ENCODE results near the gene DUSP9.

DUSP9 gene

DNA sequence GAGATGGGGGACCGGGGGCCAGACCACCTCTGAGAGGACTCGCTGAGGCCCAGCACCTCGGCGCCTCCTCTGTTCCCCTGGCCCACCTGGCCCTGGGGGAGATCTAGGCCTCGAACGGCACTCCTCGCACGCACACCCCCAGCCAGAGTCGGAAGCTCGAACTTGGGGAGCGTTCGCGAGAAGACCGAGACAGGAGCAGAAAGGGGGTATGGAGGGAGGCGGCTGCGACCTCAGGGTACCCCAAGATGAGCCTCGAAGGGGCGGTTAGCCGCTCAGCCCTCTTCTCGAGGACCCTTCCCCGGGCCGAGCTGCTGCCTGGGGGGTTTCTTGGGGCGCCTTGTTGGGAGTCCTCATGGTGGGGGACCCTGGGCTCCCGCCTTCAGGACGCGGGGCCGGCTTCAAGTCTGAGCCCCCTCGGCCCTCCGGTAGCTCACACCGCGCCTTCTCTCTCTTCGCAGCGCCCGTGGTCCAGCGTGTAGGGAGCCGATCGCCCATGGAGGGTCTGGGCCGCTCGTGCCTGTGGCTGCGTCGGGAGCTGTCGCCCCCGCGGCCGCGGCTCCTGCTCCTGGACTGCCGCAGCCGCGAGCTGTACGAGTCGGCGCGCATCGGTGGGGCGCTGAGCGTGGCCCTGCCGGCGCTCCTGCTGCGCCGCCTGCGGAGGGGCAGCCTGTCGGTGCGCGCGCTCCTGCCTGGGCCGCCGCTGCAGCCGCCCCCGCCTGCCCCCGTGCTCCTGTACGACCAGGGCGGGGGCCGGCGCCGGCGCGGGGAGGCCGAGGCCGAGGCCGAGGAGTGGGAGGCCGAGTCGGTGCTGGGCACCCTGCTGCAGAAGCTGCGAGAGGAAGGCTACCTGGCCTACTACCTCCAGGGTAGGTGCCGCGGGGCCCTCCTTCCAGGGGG lies 706 bp downstream of the DUSP9 start:
- DNase-seq (ENCODE audit: low read depth in 2 of 2), result no peak

DNA sequence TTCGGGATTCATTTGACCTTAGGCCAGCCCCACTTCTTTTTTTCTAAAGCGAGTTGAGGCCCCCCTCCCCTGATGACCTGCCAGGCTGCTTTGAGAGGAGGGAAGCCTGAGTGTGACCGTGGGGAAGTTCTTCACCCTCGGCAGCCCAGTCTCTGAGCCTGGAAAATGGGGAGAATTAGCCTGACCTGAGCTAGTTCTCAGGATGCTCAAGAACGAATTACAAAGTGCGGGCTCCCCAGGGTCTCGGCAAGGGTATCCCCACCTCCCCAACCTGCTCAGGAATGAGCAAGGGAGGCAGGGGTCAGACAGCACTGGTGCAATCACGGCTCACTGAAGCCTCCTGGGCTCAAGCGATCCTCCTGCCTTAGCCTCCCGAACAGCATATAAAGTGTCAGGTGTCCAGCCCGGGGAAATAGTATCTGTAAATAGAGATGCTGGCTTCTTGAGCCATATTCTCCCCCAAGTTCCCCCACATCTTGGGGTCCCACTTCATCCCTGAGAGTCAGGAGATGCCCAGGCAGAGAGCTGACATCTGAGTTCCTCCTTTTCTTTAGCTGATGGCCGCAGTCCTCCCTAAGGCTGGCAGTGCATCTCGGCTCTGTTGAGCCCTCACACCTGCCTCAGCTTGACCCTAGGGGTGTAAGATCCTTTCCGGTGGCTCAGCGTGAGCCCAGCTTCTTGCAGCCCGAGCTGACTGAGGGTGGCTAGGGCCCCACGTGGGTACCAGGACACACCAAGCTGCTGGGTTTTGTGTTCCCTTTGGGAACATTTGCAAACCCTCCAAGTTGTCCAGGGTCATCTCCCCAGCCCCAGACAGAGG lies 1.6 kb downstream of the DUSP9 start:
- DNase-seq (ENCODE audit: low read depth in 2 of 2), result no peak

DNA sequence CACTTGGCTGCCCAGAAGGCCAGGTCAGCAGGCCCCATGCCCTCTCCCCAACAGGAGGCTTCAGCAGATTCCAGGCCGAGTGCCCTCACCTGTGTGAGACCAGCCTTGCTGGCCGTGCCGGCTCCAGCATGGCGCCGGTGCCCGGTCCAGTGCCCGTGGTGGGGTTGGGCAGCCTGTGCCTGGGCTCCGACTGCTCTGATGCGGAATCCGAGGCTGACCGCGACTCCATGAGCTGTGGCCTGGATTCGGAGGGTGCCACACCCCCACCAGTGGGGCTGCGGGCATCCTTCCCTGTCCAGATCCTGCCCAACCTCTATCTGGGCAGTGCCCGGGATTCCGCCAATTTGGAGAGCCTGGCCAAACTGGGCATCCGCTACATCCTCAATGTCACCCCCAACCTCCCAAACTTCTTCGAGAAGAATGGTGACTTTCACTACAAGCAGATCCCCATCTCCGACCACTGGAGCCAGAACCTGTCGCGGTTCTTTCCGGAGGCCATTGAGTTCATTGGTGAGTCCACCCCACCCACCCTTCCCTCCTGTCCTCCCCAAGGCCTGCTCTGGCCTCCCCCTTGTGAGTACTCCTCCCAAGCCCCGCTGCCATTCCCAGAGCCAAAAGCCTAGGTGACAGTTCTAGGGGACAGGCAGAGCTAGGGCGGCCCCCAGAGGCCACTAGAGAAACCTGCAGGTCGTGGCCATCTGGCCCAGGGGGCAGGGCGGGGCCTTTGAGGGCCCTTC lies 2.3 kb downstream of the DUSP9 start:
- no peak for DNase-seq (ENCODE audit: low read depth in 2 of 2)

DNA sequence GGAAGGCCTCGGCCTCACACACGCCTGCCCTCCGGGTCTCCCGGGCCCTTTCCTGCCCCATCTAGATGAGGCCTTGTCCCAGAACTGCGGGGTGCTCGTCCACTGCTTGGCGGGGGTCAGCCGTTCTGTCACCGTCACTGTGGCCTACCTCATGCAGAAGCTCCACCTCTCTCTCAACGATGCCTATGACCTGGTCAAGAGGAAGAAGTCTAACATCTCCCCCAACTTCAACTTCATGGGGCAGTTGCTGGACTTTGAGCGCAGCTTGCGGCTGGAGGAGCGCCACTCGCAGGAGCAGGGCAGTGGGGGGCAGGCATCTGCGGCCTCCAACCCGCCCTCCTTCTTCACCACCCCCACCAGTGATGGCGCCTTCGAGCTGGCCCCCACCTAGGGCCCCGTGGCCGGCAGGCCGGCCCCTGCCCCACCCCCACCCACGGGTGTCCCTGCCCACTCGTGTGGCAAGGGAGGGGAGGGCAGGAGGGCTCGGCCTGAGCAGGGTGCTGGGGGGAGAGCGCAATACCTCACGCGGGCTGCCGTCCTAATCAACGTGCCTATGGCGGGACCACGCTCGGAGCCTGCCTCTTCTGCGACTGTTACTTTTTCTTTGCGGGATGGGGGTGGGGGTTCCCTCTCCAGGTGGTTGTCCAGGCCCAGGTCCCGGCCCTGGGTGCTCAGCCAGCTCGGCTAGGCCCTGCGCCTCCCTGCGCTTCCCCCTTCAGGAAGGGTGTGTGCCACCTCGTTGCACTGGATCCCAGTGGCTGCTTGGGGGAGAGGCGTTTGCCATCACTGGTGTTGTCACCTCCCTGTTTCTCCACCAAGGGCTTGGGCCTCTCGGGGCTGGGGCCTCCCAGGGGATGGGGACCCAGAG lies 3.1 kb downstream of the DUSP9 start:
- no peak for DNase-seq (ENCODE audit: low read depth in 2 of 2)

DNA sequence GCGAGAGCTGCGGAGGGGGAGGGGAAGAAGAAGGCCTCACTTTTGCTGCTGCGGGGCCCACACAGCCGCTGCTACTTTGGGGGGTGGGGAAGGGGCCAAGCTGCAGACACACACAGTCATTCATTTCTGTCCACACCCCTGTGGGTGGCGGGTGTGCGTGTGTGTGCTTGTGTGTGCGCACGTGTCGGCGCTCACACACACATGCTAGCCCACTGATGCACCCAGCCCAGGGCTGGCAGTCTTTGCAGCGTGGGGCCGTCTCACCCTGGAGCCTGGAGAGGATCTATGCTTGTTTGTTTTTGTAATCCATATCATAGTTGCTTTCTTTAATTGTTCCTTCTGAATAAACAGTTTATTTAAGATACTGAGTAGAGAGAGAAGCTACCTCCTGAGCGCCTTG lies 4.0 kb downstream of the DUSP9 start:
- DNase-seq (ENCODE audit: low read depth in 2 of 2), result no peak

DNA sequence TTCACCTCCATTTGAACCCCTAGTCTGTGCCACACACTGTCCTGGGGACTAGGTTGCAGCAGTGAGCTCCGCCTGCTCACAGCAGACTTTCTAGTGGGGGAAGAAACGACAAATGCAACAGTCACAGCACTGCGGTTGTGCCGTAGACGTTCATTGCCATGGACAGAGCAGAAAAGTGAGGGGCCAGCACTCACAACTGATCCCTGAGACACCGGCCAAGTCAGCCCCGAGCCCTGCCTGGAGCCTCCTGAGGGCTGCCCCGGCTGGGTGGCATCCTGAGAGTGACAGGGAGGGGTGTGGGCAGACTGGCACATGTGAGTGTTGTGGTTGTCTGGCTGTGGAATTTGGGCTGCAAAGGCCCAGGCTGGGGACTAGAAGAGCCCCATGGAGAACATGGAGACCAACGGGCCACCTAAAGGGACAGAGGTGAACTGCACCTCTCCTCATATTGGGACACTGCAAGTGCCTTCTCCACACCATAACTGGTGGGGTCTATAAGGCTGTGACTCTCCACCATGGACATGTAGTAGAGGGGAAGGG lies 4.6 kb downstream of the DUSP9 start:
- no peak for DNase-seq (ENCODE audit: low read depth in 2 of 2)

DNA sequence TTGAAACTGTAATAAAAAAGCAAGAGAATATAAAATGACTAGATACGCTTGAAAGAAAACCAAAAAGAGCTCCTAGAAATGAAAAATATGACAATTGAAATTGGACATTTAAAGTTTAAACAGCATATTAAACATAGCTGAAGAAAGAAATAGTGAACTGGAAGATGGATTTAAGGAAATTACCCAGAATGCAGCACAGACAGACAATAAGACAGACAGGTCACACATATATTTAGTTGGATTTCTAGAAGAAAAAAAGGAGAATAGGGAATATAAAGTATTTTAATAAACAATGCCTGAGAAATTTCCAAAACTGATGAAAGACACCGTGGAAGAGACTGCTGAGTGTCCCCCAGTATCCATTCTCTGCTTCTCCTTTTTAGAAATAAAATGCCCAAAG lies 6.6 kb downstream of the DUSP9 start:
- DNase-seq (ENCODE audit: low read depth in 2 of 2), result no peak

DNA sequence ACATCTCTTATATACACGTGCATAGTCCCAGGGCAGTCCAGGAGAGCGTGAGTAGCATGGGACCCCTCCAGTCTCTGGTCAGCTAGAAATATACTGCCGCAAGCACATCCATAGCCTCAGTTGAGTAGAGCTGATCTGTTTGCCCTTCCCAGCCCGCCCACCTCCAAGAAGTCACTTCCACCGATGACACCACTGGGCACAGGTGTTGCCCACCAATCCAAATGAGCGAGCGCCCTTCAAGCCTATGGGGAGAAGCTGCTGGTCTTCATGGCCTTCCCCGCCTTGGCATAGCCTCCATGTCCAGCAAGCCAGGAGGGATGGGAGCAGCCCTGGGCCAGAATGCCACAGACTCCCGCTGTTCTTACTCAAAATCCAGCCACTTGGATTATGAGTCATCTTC lies 10.2 kb downstream of the DUSP9 start:
- no peak for DNase-seq (ENCODE audit: low read depth in 2 of 2)

DNA sequence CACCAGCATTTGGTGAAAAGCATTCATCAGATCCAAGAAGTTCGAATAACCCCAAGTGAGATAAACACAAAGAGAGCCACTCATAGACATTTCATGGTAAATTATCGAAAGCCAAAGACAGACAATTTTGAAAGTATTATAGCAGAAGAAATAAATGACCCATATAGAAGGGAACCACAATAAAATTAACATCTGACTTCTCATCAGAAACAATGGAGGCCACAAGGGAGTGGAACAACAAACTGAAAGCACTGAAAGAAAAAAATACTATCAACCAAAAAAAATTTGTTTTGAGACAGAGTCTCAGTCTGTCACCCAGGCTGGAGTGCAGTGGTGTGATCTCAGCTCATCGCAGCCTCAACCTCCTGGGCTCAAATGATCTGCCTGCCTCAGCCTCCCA lies 12.3 kb downstream of the DUSP9 start:
- no peak for DNase-seq (ENCODE audit: low read depth in 2 of 2)

DNA sequence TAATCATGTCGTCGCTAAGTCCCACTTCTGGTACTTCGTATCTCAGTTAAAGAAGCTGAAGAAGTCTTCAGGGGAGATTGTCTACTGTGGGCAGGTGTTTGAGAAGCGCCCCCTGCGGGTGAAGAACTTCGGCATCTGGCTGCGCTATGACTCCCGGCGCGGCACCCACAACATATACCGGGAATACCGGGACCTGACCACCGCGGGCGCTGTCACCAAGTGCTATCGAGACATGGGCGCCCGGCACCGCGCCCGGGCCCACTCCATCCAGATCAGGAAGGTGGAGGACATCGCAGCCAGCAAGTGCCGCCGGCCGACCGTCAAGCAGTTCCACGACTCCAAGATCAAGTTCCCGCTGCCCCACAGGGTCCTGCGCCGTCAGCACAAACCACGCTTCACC lies 15.3 kb downstream of the DUSP9 start:
- peak; percentile 26 to 27 for DNase-seq (ENCODE audit: low read depth in 2 of 2)

DNA sequence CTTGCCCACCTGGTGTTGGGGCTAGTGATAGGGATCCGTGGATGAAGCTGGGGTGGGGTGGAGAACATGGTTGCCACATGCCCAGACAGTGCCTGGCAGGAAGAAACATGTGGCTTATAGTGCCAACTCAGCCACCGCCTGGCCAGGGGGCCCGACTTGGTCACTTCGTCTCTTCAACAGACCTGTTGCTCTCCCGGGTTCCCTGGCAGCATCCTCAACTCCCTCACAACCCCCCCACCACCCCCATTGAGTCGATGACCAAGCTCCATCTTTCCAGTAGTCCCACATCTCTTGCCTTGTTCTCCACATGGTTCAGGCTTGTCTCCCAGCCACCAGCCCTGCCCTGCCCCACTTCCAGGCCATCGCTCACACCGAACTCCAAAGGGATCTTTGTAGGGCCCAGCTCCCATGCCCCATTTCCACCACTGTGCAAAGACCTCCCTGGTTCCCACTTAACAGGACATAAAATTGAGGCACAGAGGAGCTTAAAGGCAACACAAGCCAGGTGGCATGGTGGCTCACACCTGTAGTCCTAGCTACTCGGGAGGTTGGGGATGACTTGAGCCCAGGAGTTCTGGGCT lies 18.8 kb downstream of the DUSP9 start:
- no peak for DNase-seq (ENCODE audit: low read depth in 2 of 2)

DNA sequence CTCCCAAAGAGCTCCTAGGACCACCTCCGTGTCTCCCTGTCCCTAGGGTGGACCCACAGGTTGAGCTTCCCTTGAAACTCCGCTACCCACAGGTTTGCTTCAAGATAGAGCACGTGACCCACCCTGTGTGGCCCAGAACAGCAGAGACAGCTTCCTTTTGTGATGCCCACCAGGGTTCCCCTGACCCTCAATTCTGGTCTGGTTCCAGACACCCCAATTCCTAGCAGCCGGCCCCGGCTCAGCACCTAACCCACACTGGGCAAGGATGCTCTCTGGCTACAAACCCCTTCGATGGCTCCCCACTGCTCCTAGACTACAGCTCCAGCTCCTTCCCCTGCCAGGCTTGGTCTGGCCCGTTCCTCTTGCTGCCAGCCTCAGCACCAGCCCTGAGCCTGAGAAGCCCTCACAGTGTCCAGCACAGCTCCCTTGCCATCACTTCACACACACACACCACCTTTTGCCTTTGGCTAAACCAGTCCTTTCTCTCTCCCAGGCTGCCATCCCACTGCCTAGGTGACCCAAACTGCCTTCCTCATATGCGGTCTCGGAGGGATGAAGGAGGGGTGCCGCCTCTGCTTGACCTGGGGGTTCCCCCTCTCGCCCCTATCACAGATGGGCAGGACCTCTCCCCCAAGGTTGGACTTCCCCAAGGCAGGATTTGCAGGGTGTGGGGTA lies 20.4 kb downstream of the DUSP9 start:
- DNase-seq (ENCODE audit: low read depth in 2 of 2), result no peak

DNA sequence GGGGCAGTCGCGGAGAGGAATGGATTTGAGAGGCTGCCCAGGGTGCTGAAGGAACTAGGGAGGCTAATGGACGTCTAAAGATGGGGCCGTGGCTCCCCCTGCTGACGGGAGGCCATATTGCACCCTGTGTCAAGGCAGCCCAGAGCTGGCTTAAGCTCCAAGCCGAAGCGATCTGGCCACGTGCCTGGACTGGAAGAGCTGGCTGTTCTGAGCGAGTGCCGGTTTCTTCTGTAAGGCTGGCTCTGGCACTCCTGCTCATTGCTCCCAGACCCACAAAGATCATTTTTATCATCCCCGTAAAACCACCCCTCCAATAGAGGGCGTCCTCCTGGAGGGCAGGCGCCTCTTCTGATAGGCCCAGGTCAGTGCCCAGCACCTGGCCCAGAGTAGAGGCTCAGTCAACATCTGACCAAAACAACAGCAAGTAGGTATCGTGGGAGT lies 21.0 kb downstream of the DUSP9 start:
- DNase-seq (ENCODE audit: low read depth in 2 of 2), result peak; percentile 31 to 35

DNA sequence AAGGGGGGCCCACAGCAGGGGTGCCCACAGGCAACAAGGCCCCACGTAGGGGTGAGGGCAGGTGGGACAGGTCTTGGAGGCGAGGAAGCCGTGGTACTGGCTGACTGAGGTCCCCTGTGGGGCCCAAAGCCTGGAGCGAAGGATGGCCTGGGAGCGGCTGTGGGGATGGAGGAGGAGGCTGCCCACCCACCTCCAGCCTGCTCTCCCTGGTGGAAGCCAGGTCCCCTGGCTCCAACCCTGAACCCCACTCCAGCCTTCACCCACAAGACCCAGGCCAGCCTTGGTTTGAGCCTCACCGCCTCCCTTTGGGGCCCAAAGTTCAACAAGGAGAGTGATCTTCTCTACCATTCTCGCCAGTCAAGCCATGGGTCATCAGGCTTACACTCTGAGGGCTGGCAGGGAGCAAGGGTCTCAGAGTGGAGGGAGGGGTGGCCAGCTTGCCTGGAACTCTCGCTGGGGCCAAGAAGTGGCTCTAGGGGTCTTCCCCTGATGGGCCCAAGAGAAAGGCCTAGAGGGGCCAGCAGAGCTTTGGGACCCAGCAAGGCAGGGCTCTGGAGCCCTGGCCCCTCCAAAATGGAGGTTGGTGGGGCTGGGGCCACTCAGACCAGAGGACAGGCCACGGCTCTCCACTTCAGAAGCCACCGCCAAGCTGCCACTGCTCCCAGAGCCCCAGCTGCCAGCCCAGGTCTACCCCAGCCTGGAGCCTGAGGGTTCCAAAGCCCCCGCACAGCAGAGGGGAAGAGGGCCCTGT lies 21.6 kb downstream of the DUSP9 start:
- no peak for DNase-seq (ENCODE audit: low read depth in 2 of 2)

DNA sequence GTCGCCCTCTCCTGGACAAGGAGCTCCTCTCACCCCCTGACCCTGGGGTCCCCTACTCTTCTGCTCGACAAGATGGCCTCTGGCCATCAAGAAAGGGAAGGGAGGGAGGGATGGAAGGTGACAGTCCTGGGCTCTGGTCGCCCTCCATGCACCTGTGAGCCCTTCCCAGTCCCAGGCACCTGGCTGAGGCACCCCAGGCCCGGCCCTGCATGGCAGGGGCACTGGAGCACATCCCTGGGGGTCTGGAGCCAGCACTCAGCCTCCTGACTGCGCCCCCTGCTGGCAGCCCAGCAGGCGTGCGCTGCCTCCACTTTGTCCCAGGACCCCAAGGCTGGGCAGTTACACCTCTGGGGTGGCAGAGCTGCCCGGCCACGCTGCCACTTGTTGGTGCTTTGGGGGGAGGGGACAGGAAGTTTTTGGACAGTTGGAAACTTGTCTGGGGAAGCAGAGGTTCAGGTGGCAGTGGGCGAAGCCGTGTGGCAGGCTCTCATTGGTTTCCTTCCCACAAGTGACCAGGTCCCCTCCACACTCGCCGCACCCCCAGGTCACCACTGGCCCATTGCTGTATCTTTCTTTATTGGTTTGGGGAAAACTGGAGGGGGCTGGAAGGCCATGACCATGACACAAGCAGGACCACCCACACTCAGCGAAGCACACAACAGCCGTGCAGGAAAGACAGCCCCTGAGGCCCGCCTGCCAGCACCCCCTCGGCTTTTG lies 22.3 kb downstream of the DUSP9 start:
- DNase-seq (ENCODE audit: low read depth in 2 of 2), result no peak

DNA sequence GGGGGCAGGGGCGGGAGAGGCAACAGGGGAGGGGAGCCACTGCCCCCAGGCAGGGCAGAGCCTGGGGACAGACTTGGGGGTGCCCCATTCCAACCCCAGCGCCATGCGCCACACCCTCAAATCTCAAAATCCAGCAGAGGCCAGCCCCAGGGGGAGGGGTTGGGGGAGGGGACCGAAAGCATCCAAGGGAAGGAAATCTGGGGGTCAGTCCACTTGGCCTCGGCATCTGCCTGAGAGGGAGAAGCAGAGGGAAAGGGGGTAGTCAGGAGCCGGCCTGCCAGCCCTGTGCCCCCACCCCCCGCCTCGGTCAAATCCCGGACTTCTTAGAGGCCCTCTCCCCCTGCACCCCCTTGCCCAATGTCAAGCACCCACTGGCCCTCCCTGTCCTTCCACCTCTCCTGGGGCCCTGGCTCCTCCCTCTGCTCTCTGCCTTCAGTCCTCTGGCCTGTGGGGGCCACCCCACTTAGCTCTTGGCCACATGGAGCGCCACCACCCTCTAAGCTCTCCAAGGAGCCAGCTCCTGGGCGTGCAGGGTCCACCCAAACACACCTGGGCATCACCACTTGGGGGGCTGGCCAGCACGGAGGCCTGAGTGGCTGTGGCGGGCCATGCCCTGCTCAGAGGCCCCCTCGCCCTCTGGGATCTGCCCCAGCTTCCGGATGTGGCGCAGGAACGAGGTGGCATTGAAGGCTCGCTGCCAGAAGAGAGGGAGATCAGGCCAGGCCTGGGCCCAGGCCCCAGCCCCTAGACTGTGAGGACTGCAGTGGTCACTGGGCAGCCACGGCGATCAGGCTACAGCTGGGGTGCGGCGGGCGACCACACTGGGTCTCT lies 23.1 kb downstream of the DUSP9 start:
- no peak for DNase-seq (ENCODE audit: low read depth in 2 of 2)

DNA sequence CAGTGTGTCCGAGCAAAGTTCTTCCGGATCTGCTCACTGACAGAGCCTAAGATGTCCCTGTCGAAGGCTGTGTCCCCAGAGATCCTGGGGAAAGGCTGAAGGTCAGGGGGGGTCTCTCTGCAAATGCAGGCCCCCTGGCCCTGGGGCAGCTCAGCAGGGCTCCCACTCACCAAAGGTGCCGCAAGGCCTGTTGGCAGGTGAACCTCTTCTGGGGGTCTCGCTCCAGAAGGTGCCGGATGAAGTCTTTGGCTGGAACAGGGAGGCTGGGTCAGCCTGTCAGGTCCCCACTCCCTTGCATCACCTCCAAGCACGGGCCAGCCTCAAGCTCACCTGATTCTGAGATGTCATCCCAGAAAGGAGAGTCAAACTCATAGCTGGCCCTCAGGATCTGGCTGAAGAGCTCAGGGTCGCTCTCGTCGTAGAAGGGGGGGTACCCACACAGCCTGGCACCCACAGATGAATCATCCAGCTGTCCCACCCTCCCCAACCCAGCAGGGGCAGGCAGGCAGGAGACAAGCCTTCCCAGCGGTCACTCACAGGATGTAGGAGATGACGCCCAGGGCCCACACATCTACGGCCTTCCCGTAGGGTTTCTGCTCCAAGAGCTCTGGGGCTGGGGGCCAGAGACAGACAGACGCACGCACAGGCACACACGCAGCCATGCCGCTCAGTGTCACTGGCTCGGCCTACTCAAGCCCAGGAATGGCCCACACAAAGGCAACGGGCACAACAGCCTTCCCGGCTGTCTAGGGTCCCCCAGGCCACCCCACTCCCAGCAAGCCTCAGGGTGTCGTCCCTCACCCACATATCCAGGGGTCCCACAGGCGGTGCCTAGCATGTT lies 24.0 kb downstream of the DUSP9 start:
- no peak for DNase-seq (ENCODE audit: low read depth in 2 of 2)
